ENCODE measurements around the gene RAB3C.

RAB3C gene

GRCh38 chr5:58617241-58617640, 34.4 kb downstream of the RAB3C start:
- H3K4me3 ChIP-seq (ENCODE audit: low read depth, low read length), result no peak overlapping the region
- DNase-seq (ENCODE audit: low read depth), result no peak
- no peak for TF ChIP-seq CTCF (conservative IDR thresholded peaks at IDR 0.05; ENCODE audit: low read depth, low read length)

DNA sequence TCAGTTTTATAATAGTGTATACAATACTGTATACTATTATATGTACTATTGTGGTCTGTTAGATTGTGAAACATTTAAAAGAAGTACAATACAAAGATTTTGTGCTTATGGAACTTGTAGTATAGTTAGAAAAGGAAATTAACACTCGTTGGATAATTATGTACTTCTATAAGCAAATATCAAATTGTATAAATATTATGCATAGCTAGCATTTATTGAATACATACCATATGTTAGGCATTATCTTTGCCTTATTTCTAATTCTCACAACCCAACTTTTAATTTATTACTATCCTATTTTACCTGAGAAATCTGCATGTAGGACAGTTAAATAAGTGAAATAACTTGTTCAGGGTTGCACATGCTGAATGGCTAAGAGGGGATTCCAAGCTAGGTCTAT, 37.5 kb downstream of the RAB3C start:
- no peak for DNase-seq (ENCODE audit: low read depth)
- no peak for TF ChIP-seq CTCF (conservative IDR thresholded peaks at IDR 0.05; ENCODE audit: low read depth, low read length)
- H3K4me3 ChIP-seq (ENCODE audit: low read depth, low read length), result no peak overlapping the region

- H3K4me3 ChIP-seq (ENCODE audit: low read depth, low read length), result no peak overlapping the region
- DNase-seq (ENCODE audit: low read depth), result no peak
- TF ChIP-seq CTCF (conservative IDR thresholded peaks at IDR 0.05; ENCODE audit: low read depth, low read length), result no peak
Observed at GRCh38 chr5:58622936-58623871, 40.3 kb downstream of the RAB3C start.

GRCh38 chr5:58628626-58629025, 45.8 kb downstream of the RAB3C start:
- no peak overlapping the region for H3K4me3 ChIP-seq (ENCODE audit: low read depth, low read length)
- DNase-seq (ENCODE audit: low read depth), result no peak
- TF ChIP-seq CTCF (conservative IDR thresholded peaks at IDR 0.05; ENCODE audit: low read depth, low read length), result no peak

DNA sequence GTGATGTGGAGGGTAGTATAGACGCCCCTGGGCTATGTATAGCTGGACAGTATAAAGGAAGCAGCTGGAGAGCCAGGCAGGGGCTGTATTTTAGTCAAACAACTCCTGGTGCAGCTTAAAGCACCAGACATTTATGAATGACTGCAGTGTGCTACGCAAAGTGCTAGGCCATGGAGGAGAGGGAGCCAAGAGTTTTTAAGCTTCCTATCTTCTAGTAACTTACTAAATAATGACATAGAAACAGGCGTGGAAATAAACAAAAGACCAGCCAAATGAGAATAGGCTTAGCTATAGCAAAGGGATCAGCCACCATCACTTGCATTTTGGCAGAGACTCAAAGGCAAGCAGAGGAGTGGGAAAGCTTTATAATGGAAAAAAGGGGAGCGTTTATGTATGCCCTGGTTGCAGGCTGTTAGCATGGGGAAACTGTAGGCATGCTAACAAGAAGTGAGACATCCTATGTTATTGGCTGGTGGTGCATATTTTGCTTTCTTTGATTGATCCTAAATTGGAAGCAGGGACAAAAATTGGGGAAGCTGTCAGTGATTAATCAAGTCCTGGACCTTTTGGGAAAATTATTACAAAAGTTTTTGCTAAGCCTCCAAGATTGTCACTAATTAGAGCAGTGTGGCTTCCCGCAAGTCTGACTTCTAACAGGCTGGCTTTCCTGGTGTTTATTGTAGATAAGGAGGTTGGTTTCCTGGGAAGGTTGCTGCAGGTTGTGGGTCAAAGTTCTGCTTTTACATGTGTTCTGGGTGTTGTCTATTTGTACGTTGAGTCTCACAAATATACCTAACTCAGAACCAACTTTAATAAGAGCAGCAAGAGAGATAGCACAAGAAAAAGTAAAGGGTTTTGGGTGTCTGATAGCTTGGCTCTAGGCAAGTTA, 46.6 kb downstream of the RAB3C start:
- no peak for TF ChIP-seq CTCF (conservative IDR thresholded peaks at IDR 0.05; ENCODE audit: low read depth, low read length)
- DNase-seq (ENCODE audit: low read depth), result no peak
- no peak overlapping the region for H3K4me3 ChIP-seq (ENCODE audit: low read depth, low read length)

GRCh38 chr5:58631895-58632294, 49.0 kb downstream of the RAB3C start:
- no peak for TF ChIP-seq CTCF (conservative IDR thresholded peaks at IDR 0.05; ENCODE audit: low read depth, low read length)
- no peak overlapping the region for H3K4me3 ChIP-seq (ENCODE audit: low read depth, low read length)

More at GRCh38 chr5:58631895-58632294, 49.0 kb downstream of the RAB3C start:
- DNase-seq (ENCODE audit: low read depth), result no peak

Measured in choroid plexus epithelial cell (primary cell).